Tibial artery (tissue), 4 donors: Measurements from ENCODE around the gene SCYGR2.

Experiments
- DNase-seq, 2 donors: peaks; one replicate each; pipeline ENCODE4 v3.0.0-alpha.2; 2019
- H3K27ac ChIP-seq, 2 donors: fragments of 200-600 bp; sonication (generic) in 1 of 2; 1 replicate in 1 of 2; 2 replicates in 1 of 2; pipeline ENCODE4 v1.5.1; 2018 to 2019; ENCODE audit warnings: mild to moderate bottlenecking in 1 of 2
- H3K27me3 ChIP-seq, 2 donors: fragments of 200-600 bp; sonication (generic) in 1 of 2; one replicate each; pipeline versions ENCODE4 v1.5.1 to v1.6.0; 2016 to 2019
- H3K36me3 ChIP-seq, 3 donors: fragments of 200-600 bp; sonication (generic) in 2 of 3; one replicate each; pipeline ENCODE4 v1.5.1; 2016 to 2019; ENCODE audit warnings: mild to moderate bottlenecking in 2 of 3
- H3K4me1 ChIP-seq, 4 donors: fragments of 200-600 bp; sonication (generic) in 2 of 4; 1 replicate in 3 of 4; 2 replicates in 1 of 4; pipeline ENCODE4 v1.5.1; 2016 to 2019
- H3K4me3 ChIP-seq, 2 donors: fragments of 200-600 bp; sonication (generic) in 1 of 2; 1 replicate in 1 of 2; 2 replicates in 1 of 2; pipeline ENCODE4 v1.5.1; 2018 to 2019; ENCODE audit warnings: mild to moderate bottlenecking in 2 of 2
- H3K9me3 ChIP-seq, 3 donors: fragments of 200-600 bp; sonication (generic) in 1 of 3; one replicate each; pipeline ENCODE4 v1.5.1; 2016 to 2019
- intact Hi-C: fragments of 100-400 bp; cut with DNase I; formaldehyde crosslinking; loops from one replicate; pipeline ENCODE4 v1.15.0; 2023; ENCODE audit warnings: low total_unique reads
- TF ChIP-seq, protein P1 (sequence below), 2 experiments: fragments of 200-600 bp in 1 of 2; fragments of 450-650 bp in 1 of 2; IDR thresholded peaks; one replicate each; pipeline ENCODE4 v1.5.1; 2017 to 2019; ENCODE audit warnings: antibody characterized with exemption in 2 of 2, mild to moderate bottlenecking in 1 of 2, moderate library complexity in 1 of 2

SCYGR2 gene

GRCh38 chr2:227615181-227615580 is 16.5 kb downstream of the SCYGR2 start:
- TF ChIP-seq, protein P1, sequence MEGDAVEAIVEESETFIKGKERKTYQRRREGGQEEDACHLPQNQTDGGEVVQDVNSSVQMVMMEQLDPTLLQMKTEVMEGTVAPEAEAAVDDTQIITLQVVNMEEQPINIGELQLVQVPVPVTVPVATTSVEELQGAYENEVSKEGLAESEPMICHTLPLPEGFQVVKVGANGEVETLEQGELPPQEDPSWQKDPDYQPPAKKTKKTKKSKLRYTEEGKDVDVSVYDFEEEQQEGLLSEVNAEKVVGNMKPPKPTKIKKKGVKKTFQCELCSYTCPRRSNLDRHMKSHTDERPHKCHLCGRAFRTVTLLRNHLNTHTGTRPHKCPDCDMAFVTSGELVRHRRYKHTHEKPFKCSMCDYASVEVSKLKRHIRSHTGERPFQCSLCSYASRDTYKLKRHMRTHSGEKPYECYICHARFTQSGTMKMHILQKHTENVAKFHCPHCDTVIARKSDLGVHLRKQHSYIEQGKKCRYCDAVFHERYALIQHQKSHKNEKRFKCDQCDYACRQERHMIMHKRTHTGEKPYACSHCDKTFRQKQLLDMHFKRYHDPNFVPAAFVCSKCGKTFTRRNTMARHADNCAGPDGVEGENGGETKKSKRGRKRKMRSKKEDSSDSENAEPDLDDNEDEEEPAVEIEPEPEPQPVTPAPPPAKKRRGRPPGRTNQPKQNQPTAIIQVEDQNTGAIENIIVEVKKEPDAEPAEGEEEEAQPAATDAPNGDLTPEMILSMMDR (IDR thresholded peaks at IDR 0.05): no peak
- H3K27me3 ChIP-seq: no peaks in the 10 kb centered on the region
- intact Hi-C loops: no loop called here
- no peaks in the 10 kb centered on the region for H3K9me3 ChIP-seq
- no peaks in the 10 kb centered on the region for H3K36me3 ChIP-seq
- no peak overlapping the region for H3K4me3 ChIP-seq
- no peak for DNase-seq
- no peak overlapping the region for H3K27ac ChIP-seq
- H3K4me1 ChIP-seq: no peaks in the 10 kb centered on the region

DNA sequence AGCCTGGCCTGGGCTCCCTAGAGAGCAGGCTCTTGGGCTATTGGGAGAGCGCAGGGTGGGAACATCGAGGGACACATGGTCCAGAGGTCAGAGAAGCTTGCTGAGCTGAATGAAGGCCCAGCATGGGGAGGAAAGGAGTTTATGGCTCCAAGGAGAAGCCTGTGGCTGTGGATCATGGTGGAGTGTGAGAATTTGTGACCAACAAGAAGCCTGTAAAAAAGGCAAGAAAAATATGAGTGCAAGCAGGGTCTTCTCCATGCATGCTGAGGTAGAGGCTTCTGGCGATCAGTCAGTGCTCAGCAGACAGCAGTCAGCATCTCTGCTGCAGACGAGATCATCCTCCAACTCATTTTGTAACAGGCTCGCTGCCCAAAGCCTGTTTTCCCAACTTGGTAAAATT is 17.2 kb downstream of the SCYGR2 start:
- H3K36me3 ChIP-seq: no peaks in the 10 kb centered on the region
- H3K27ac ChIP-seq: no peak overlapping the region
- intact Hi-C loops: no loop called here
- H3K4me3 ChIP-seq: no peak overlapping the region
- no peak for DNase-seq
- H3K27me3 ChIP-seq: no peaks in the 10 kb centered on the region
- no peaks in the 10 kb centered on the region for H3K4me1 ChIP-seq
- TF ChIP-seq, protein P1 (IDR thresholded peaks at IDR 0.05): no peak
- H3K9me3 ChIP-seq: no peaks in the 10 kb centered on the region

DNA sequence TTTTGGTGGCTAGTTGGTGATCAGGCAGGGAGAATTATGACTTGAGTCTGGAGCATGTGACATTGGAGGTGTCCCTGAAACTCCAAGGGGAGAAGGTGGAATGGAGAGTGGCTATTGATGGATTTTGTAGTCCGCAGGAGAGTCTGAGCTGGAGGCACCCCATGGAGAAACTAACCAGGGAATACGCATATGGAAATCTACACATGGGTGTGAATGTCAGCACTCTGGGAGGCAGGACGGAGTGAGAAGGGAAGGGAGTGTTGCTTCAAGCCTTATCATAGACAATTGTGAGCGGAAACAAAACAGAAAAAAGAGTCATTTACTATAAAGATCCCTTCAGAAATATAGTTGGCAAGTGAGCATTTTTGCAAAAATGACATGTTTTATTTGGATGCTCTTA is 17.9 kb downstream of the SCYGR2 start:
- Histone ChIP-seq H3K4me1 (no peaks in the 10 kb centered on the region), H3K4me3 (no peak overlapping the region), H3K36me3 (no peaks in the 10 kb centered on the region), H3K9me3 (no peaks in the 10 kb centered on the region), H3K27ac (no peak overlapping the region), H3K27me3 (no peaks in the 10 kb centered on the region)
- no peak for DNase-seq
- TF ChIP-seq, protein P1 (IDR thresholded peaks at IDR 0.05): no peak
- intact Hi-C loops: no loop called here

DNA sequence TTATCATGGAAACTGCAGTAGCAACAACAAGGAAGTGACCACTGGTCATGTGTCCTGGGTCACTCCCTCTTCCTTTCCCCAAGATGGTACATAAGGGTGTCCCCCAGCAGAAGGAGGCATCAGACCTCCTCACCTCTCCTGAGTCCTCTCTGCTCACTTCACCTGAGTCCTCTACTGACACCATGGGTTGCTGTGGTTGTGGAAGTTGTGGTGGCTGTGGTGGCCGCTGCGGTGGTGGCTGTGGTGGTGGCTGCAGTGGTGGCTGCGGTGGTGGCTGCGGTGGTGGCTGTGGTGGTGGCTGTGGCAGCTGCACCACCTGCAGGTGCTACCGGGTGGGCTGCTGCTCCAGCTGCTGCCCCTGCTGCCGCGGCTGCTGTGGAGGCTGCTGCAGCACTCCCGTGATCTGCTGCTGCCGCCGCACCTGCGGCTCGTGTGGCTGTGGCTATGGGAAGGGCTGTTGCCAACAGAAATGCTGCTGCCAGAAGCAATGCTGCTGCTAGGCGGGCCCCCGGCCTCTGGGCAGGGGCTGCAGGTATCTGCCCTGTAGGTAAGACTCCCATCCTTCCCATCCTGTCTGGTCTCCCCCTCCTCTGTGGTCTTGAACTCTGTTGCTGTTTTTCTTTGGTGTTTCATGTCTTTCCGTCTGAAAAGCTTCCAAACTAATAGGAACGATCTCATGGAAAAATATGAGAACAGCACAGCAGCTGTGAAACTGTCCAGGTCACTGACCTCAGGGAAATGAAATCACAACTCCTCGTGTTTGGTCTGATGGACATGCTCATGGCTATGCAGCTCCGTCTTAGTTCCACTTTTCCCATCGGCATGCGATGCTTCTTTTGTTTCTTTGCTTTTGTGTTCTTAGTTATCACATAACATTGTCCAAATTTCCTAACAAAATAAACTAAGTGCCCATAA is 18.9 kb downstream of the SCYGR2 start, which contains the start of gene SCYGR4:
Gene SCYGR4, plus strand, starts transcription at position 183 of the 915 bp plus-strand sequence. Its CDS starts 0 bp downstream, at position 183.
- H3K36me3 ChIP-seq: no peaks in the 10 kb centered on the region
- no peak within 1 kb of the TSS for H3K27ac ChIP-seq
- no peak within 1 kb of the TSS for H3K4me3 ChIP-seq
- DNase-seq: no peak
- H3K27me3 ChIP-seq: no peaks in the 10 kb centered on the region
- H3K4me1 ChIP-seq: no peaks in the 10 kb centered on the region
- TF ChIP-seq, protein P1 (IDR thresholded peaks at IDR 0.05): no peak
- H3K9me3 ChIP-seq: no peaks in the 10 kb centered on the region
- intact Hi-C loops: no loop called here

DNA sequence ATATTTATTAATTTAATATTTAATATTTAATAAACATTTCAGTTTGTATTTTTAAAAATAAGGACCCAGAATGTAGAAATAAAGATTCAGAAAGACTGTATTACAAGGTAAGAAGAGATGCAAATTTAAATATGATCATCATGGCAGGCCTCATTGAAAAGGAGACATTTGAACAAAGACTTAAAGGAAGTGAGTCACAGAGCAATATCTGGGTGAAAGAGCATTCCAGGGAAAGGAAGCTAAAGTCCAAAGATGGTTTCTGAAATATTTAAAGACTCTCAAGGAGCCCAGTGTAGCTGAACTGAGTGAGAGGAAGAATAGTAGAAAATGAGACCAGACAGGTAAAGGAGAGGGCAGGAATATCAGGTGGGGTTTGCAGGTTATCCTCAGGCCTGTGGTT is 24.5 kb downstream of the SCYGR2 start:
- Histone ChIP-seq H3K36me3 (no peaks in the 10 kb centered on the region), H3K9me3 (no peaks in the 10 kb centered on the region), H3K27ac (no peak overlapping the region), H3K4me3 (no peak overlapping the region), H3K27me3 (no peaks in the 10 kb centered on the region), H3K4me1 (no peaks in the 10 kb centered on the region)
- TF ChIP-seq, protein P1 (IDR thresholded peaks at IDR 0.05): no peak
- no peak for DNase-seq
- intact Hi-C loops: no loop called here
